Neural crest cell (in vitro differentiated cells): Measurements from ENCODE around the gene ASMTL. TPM values are rescaled to one million over a fixed set of nuclear protein-coding genes. Genes with fewer than 3 reads are reported as not detected.
"Not testable (repeated sequence)": the region's sequence is repeated elsewhere in the genome, so short reads cannot be mapped to it uniquely, and the experiment has no call there.

ENCODE experiments used
- DNase-seq: peaks from one replicate; pipeline ENCODE4 v3.0.0; 2021; ENCODE audit warnings: low read depth, mixed read lengths, low spot score
- H3K27ac Mint-ChIP-seq: one replicate; pipeline ENCODE4 v1.8.0; 2021; ENCODE audit warnings: mild to moderate bottlenecking, mixed read lengths; ENCODE audit not compliant: unreplicated experiment
- H3K27me3 Mint-ChIP-seq: 2 replicates; pipeline ENCODE4 v1.8.0; 2021; ENCODE audit warnings: low read depth, mild to moderate bottlenecking, mixed read lengths
- H3K36me3 Mint-ChIP-seq: 2 replicates; pipeline ENCODE4 v1.8.0; 2021; ENCODE audit warnings: low read depth, mild to moderate bottlenecking, mixed read lengths
- H3K4me1 Mint-ChIP-seq: 2 replicates; pipeline ENCODE4 v1.8.0; 2021; ENCODE audit warnings: mixed read lengths
- H3K4me3 Mint-ChIP-seq: one replicate; pipeline ENCODE4 v1.8.0; 2021; ENCODE audit warnings: mild to moderate bottlenecking, mixed read lengths
- H3K9me3 Mint-ChIP-seq: 2 replicates; pipeline ENCODE4 v1.8.0; 2021; ENCODE audit warnings: mixed read lengths
- CTCF ChIP-seq: fragments of 200-600 bp; sonication (generic); conservative IDR thresholded peaks from 2 replicates; pipeline ENCODE4 v1.5.0; 2021; ENCODE audit warnings: antibody characterized with exemption, mild to moderate bottlenecking
- total RNA-seq: library from RNA; stranded (reverse); gene quantifications from 2 replicates; pipeline ENCODE4 v1.2.1, GENCODE V29; 2021

ASMTL gene
- total RNA-seq, 1 donor from 2014 or later = 37.4 TPM

GRCh38 chrX:1435241-1435895 is 17.3 kb downstream of the ASMTL start:
- Mint-ChIP-seq H3K9me3 (no peaks in the 10 kb centered on the region), H3K4me3 (no peak overlapping the region), H3K27me3 (no peaks in the 10 kb centered on the region), H3K36me3 (peaks cover 22% of the 10 kb centered on the region), H3K27ac (no peak overlapping the region), H3K4me1 (peaks cover 9% of the 10 kb centered on the region)
- DNase-seq = no peak
- TF ChIP-seq CTCF = no peak

- Mint-ChIP-seq H3K27ac (no peak overlapping the region), H3K9me3 (no peaks in the 10 kb centered on the region), H3K36me3 (peaks cover 26% of the 10 kb centered on the region), H3K4me1 (peaks cover 9% of the 10 kb centered on the region), H3K4me3 (no peak overlapping the region), H3K27me3 (no peaks in the 10 kb centered on the region)
- no peak for DNase-seq
- no peak for TF ChIP-seq CTCF
Measured at GRCh38 chrX:1434871-1435240, 17.9 kb downstream of the ASMTL start.

- Mint-ChIP-seq H3K27ac (no peak overlapping the region), H3K27me3 (no peaks in the 10 kb centered on the region), H3K4me3 (no peak overlapping the region), H3K36me3 (peaks cover 23% of the 10 kb centered on the region), H3K4me1 (peaks cover 9% of the 10 kb centered on the region), H3K9me3 (no peaks in the 10 kb centered on the region)
- DNase-seq = no peak
- no peak for TF ChIP-seq CTCF
Measured at GRCh38 chrX:1433646-1434357, 18.9 kb downstream of the ASMTL start.

- Mint-ChIP-seq H3K27ac (no peak overlapping the region), H3K36me3 (peaks cover 23% of the 10 kb centered on the region), H3K4me3 (peak overlapping the region; percentile 34), H3K9me3 (no peaks in the 10 kb centered on the region), H3K27me3 (no peaks in the 10 kb centered on the region), H3K4me1 (peaks cover 9% of the 10 kb centered on the region)
- no peak for TF ChIP-seq CTCF
- no peak for DNase-seq
Measured at GRCh38 chrX:1430451-1430850, 22.3 kb downstream of the ASMTL start.

GRCh38 chrX:1427756-1428155 is 25.0 kb downstream of the ASMTL start:
- peaks cover 45% of the 10 kb centered on the region for H3K36me3 Mint-ChIP-seq
- H3K27me3 Mint-ChIP-seq = no peaks in the 10 kb centered on the region
- no peaks in the 10 kb centered on the region for H3K4me1 Mint-ChIP-seq
- H3K9me3 Mint-ChIP-seq = peaks cover 5% of the 10 kb centered on the region
- H3K27ac Mint-ChIP-seq = no peak overlapping the region
- no peak for TF ChIP-seq CTCF
- DNase-seq = no peak
- H3K4me3 Mint-ChIP-seq = no peak overlapping the region

GRCh38 chrX:1426321-1426720 is 26.4 kb downstream of the ASMTL start:
- DNase-seq, H3K27me3 Mint-ChIP-seq, H3K4me3 Mint-ChIP-seq, H3K9me3 Mint-ChIP-seq, H3K4me1 Mint-ChIP-seq, H3K27ac Mint-ChIP-seq: not testable (repeated sequence)
- peaks cover 57% of the 10 kb centered on the region for H3K36me3 Mint-ChIP-seq
